IMR-90 (cell line): Measurements from ENCODE around the gene WDR1. TPM values are rescaled to one million over a fixed set of nuclear protein-coding genes. Genes with fewer than 3 reads are reported as not detected.

ENCODE experiments used
- ATAC-seq: fragments of 200-7000 bp; cut with Tn5 transposase; 2 replicates; pipeline ENCODE4 v1.9.1; 2020; ENCODE audit warnings: low read depth, mild to moderate bottlenecking, moderate library complexity
- BruUV-seq: library from RNA; stranded (reverse); fragments of 400-500 nt; replicated peaks from 2 replicates; lab custom pipeline; 2021; lab: Mats Ljungman, UMichigan
- CTCF ChIA-PET: fragments of 300-600 bp; formaldehyde crosslinking; extraction: SDS; loops from one replicate; lab custom pipeline; 2021; ENCODE audit warnings: antibody characterized with exemption; lab: Yijun Ruan, JAX
- POLR2A ChIA-PET: fragments of 300-600 bp; sonication (Branson Sonifier 250); formaldehyde crosslinking; loops from one replicate; lab custom pipeline; 2022; ENCODE audit warnings: antibody characterized with exemption; ENCODE audit not compliant: unreplicated experiment; lab: Charles Lee
- DNase-seq: peaks from one replicate; pipeline ENCODE4 v3.0.0; 2013
- H2AFZ ChIP-seq: replicated peaks from 2 replicates; pipeline ENCODE3; 2013; ENCODE audit warnings: low read length, mild to moderate bottlenecking; ENCODE audit not compliant: poor library complexity
- H2AK5ac ChIP-seq: 2 replicates; pipeline ENCODE4 v1.6.1; 2013; ENCODE audit warnings: low read depth, low read length, inconsistent platforms
- H2AK9ac ChIP-seq: replicated peaks from 2 replicates; pipeline ENCODE3; 2013; ENCODE audit warnings: mild to moderate bottlenecking, low read depth, low read length, moderate library complexity; ENCODE audit not compliant: poor library complexity
- H2BK120ac ChIP-seq: 2 replicates; pipeline ENCODE4 v1.6.1; 2013; ENCODE audit warnings: low read depth, low read length, inconsistent platforms
- H2BK15ac ChIP-seq: 3 replicates; pipeline ENCODE4 v1.6.1; 2013; ENCODE audit warnings: low read depth, low read length, inconsistent platforms
- H2BK20ac ChIP-seq: 2 replicates; pipeline ENCODE4 v1.6.1; 2013; ENCODE audit warnings: low read depth, mild to moderate bottlenecking, inconsistent platforms, low read length, moderate library complexity
- H2BK5ac ChIP-seq: 2 replicates; pipeline ENCODE4 v1.6.1; 2013; ENCODE audit warnings: mild to moderate bottlenecking, low read depth, low read length, inconsistent platforms; ENCODE audit not compliant: poor library complexity, severe bottlenecking
- H3K14ac ChIP-seq: replicated peaks from 2 replicates; pipeline ENCODE4 v1.6.1; 2013; ENCODE audit warnings: low read depth, low read length, inconsistent platforms
- H3K18ac ChIP-seq: 2 replicates; pipeline ENCODE4 v1.6.1; 2013; ENCODE audit warnings: low read depth, low read length, control low read depth
- H3K23ac ChIP-seq: 2 replicates; pipeline ENCODE4 v1.6.1; 2013; ENCODE audit warnings: low read depth, low read length, inconsistent platforms
- H3K27ac ChIP-seq: 2 replicates; pipeline ENCODE4 v1.5.1; 2013; ENCODE audit warnings: mild to moderate bottlenecking, control low read depth, low read length; ENCODE audit not compliant: insufficient read depth
- H3K27me3 ChIP-seq: 2 replicates; pipeline ENCODE4 v1.6.1; 2013; ENCODE audit warnings: low read length; ENCODE audit not compliant: control insufficient read depth, insufficient read depth
- H3K36me3 ChIP-seq: 2 replicates; pipeline ENCODE4 v1.6.1; 2013; ENCODE audit warnings: low read length, mixed read lengths; ENCODE audit not compliant: control insufficient read depth, insufficient read depth
- H3K4ac ChIP-seq: 2 replicates; pipeline ENCODE4 v1.6.1; 2013; ENCODE audit warnings: low read depth, low read length, inconsistent platforms
- H3K4me1 ChIP-seq: 2 replicates; pipeline ENCODE4 v1.6.1; 2013; ENCODE audit warnings: low read length, mixed read lengths; ENCODE audit not compliant: control insufficient read depth, insufficient read depth
- H3K4me2 ChIP-seq: 2 replicates; pipeline ENCODE4 v1.6.1; 2013; ENCODE audit warnings: low read depth, mild to moderate bottlenecking, control low read depth, low read length, moderate library complexity
- H3K4me3 ChIP-seq: 2 replicates; pipeline ENCODE4 v1.5.1; 2013; ENCODE audit warnings: low read depth, mild to moderate bottlenecking, control low read depth, low read length, moderate library complexity; ENCODE audit not compliant: insufficient read depth
- H3K56ac ChIP-seq: 2 replicates; pipeline ENCODE4 v1.6.1; 2013; ENCODE audit warnings: low read length, inconsistent platforms; ENCODE audit not compliant: insufficient read depth; ENCODE audit errors: extremely low read depth
- H3K79me1 ChIP-seq, 2 experiments: 2 replicates each; pipeline ENCODE4 v1.6.1; 2013; ENCODE audit warnings: low read length in 2 of 2, inconsistent platforms in 1 of 2, low read depth in 1 of 2
- H3K9ac ChIP-seq: 2 replicates; pipeline ENCODE4 v1.6.1; 2013; ENCODE audit warnings: low read depth, low read length, control low read depth
- H3K9me1 ChIP-seq: 2 replicates; pipeline ENCODE4 v1.6.1; 2013; ENCODE audit warnings: low read length, inconsistent platforms; ENCODE audit not compliant: insufficient read depth
- H3K9me3 ChIP-seq: 2 replicates; pipeline ENCODE4 v1.6.1; 2013; ENCODE audit warnings: low read length; ENCODE audit not compliant: control insufficient read depth, insufficient read depth
- H4K20me1 ChIP-seq: 2 replicates; pipeline ENCODE4 v1.6.1; 2013; ENCODE audit warnings: low read length, inconsistent platforms; ENCODE audit not compliant: insufficient read depth
- H4K5ac ChIP-seq: 2 replicates; pipeline ENCODE4 v1.6.1; 2013; ENCODE audit warnings: mild to moderate bottlenecking, low read depth, low read length, control low read depth
- H4K8ac ChIP-seq, 2 experiments: 2 replicates each; pipeline ENCODE4 v1.6.1; 2013; ENCODE audit warnings: low read depth in 2 of 2, low read length in 2 of 2, control low read depth in 1 of 2, inconsistent platforms in 1 of 2
- H4K91ac ChIP-seq: 2 replicates; pipeline ENCODE4 v1.6.1; 2013; ENCODE audit warnings: low read depth, low read length, inconsistent platforms; ENCODE audit not compliant: insufficient read depth
- CEBPB ChIP-seq: IDR thresholded peaks from 2 replicates; pipeline ENCODE4 v1.6.1; 2012; ENCODE audit warnings: low read depth, low read length, improper control_type of control experiment
- MAFK ChIP-seq: IDR thresholded peaks from 2 replicates; pipeline ENCODE4 v1.6.1; 2012; ENCODE audit warnings: low read depth, low read length, improper control_type of control experiment
- POLR2A ChIP-seq: IDR thresholded peaks from 2 replicates; pipeline ENCODE4 v1.6.1; 2012; ENCODE audit warnings: mild to moderate bottlenecking, low read depth, low read length
- WGBS, 2 experiments: methylation state at CpG; one replicate each; pipeline versions ENCODE4 v1.1.5 to v1.1.7; 2013; ENCODE audit warnings: missing lambda C conversion rate in 2 of 2; ENCODE audit not compliant: insufficient read length in 1 of 2; ENCODE audit errors: extremely low coverage in 2 of 2; 5-methylcytosine and 5-hydroxymethylcytosine counted together
- dilution Hi-C: fragments of 300-500 bp; cut with HindIII; formaldehyde crosslinking; loops from one replicate; pipeline ENCODE4 v1.14.3; 2018; ENCODE audit warnings: low sequenced_read_pairs; ENCODE audit not compliant: unreplicated experiment
- in situ Hi-C: fragments of 300-500 bp; cut with MboI; formaldehyde crosslinking; loops from 3 replicates; pipeline ENCODE4 v1.14.3; 2019; ENCODE audit warnings: low sequenced_read_pairs, inconsistent platforms, mixed read lengths
- intact Hi-C: fragments of 100-400 bp; cut with micrococcal nuclease; formaldehyde crosslinking; loops from 2 replicates; pipeline ENCODE4 v1.10.0; 2022
- polyA plus RNA-seq, 3 experiments: library from polyadenylated mRNA; depleted of rRNA; stranded (reverse); fragments of >200 nt; gene quantifications; 2 replicates each; pipeline ENCODE4 v1.2.3, GENCODE V29; 2012; ENCODE audit warnings: low replicate concordance in 1 of 3
- total RNA-seq: library from RNA; depleted of rRNA; stranded (reverse); fragments of >200 nt; gene quantifications from 2 replicates; pipeline ENCODE4 v1.2.3, GENCODE V29; 2012
- TF ChIP-seq, protein P1 (sequence below): fragments of 150-350 bp; IDR thresholded peaks from 2 replicates; pipeline ENCODE4 v1.6.1; 2016; ENCODE audit warnings: low read depth, mild to moderate bottlenecking, low read length, moderate library complexity, borderline replicate concordance

The WDR1 gene
- total and polyA plus RNA-seq, 2 of the 4 experiments (the other 2 are of a cell fraction): 725 to 992 TPM

DNA sequence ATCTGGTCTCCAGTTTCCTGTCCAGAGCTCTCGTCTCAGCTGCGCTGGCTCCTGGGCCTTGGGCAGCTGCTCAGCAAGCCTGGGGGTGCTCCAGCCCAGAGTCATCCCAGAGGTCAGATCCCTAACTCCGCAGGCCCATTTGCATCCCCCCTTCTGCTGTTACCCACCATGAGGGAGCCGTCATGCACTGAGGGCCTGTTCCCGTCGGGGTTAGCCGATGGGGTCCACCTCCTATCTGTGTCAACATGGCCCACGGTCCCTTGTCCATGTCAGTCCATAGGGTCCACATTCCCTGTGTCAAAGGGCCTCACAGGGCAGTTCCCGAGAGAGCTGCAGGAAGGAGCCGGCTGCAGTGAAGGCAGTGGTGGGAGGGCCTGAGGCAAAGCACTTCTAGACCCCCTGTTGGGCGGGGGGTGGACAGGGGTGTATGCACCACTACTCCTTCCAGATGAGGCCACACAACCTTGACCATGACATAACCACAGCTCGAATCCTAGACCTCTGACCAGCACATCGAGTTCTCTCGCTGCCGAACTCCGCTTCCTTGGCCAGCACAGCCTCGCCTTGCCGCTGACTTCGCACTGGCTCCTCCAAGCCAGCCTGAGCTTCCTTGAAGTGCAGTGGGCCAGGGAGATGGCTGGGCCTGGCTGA is 24.9 kb downstream of the WDR1 start:
- H4K91ac ChIP-seq: no peak overlapping the region
- H2AFZ ChIP-seq: peak overlapping the region; percentile 21
- no peak overlapping the region for H3K9ac ChIP-seq
- H3K56ac ChIP-seq: no peak overlapping the region
- no peak overlapping the region for H2AK9ac ChIP-seq
- peaks cover 39% of the 10 kb centered on the region for H3K4me1 ChIP-seq
- H3K27me3 ChIP-seq: no peaks in the 10 kb centered on the region
- H3K4me2 ChIP-seq: no peak overlapping the region
- in situ Hi-C loops (loop anchor here (25.0 kb wide), 2 partner anchors 96 to 1654 kb away; partner anchors contain the start of genes ACOX3 and TRMT44), dilution Hi-C loops (no loop called here), intact Hi-C loops (no loop called here)
- no peak overlapping the region for H2BK20ac ChIP-seq
- H3K9me1 ChIP-seq: peaks cover 41% of the 10 kb centered on the region
- H2BK120ac ChIP-seq: no peak overlapping the region
- no peak overlapping the region for H3K4ac ChIP-seq
- ChIA-PET CTCF (interaction anchor here (0.7 kb wide), 1 partner anchor 939 kb away, joined by 3 read pairs; no protein-coding TSS in a partner anchor), POLR2A (interaction anchor here (0.6 kb wide), 1 partner anchor 19 kb away, joined by 3 read pairs; no protein-coding TSS in a partner anchor)
- peak overlapping the region; percentile 32; the same call in 1 of the 2 replicates for H3K27ac ChIP-seq
- no peak overlapping the region for H3K18ac ChIP-seq
- no peak overlapping the region for H4K5ac ChIP-seq
- WGBS, 2 experiments: 88% methylated on average over 6 of the region's 19 CpGs; no CpG with 5 or more reads in 1 of the 2 experiments
- 0 out of 4 replicates have a peak overlapping the region, but pooled peaks of 1 of the 2 experiments have one; percentile 17 for H4K8ac ChIP-seq
- H3K79me1 ChIP-seq: peaks cover 23 to 91% of the 10 kb centered on the region in 2 experiments
- no peaks in the 10 kb centered on the region for H3K9me3 ChIP-seq
- ATAC-seq (no peak), DNase-seq (no peak)
- H3K36me3 ChIP-seq: peaks cover 92% of the 10 kb centered on the region
- peaks cover 100% of the 10 kb centered on the region for H4K20me1 ChIP-seq
- no peak overlapping the region for H3K14ac ChIP-seq
- TF ChIP-seq, protein P1, sequence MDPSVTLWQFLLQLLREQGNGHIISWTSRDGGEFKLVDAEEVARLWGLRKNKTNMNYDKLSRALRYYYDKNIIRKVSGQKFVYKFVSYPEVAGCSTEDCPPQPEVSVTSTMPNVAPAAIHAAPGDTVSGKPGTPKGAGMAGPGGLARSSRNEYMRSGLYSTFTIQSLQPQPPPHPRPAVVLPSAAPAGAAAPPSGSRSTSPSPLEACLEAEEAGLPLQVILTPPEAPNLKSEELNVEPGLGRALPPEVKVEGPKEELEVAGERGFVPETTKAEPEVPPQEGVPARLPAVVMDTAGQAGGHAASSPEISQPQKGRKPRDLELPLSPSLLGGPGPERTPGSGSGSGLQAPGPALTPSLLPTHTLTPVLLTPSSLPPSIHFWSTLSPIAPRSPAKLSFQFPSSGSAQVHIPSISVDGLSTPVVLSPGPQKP: no peak
- TF ChIP-seq POLR2A (no peak), CEBPB (no peak), MAFK (no peak)
- H2AK5ac ChIP-seq: no peak overlapping the region
- no TSS peak for BruUV-seq
- no peak overlapping the region for H3K23ac ChIP-seq
- no peak overlapping the region for H2BK15ac ChIP-seq
- H3K4me3 ChIP-seq: no peak overlapping the region
- no peak overlapping the region for H2BK5ac ChIP-seq
